Stimulated activated CD4-positive, alpha-beta T cell treated with anti-CD3 and anti-CD28 coated beads, TNF-alpha, amount 100 ng/mL, for 1 hour (primary cell): ENCODE measurements around the gene AMBRA1.
"Not testable (repeated sequence)": the region's sequence is repeated elsewhere in the genome, so short reads cannot be mapped to it uniquely, and the experiment has no call there.

Source experiments
- DNase-seq, 3 donors: peaks; one replicate each; pipeline ENCODE4 v3.0.0-alpha.2; 2020; ENCODE audit warnings: low read depth in 3 of 3, low spot score in 1 of 3

Gene AMBRA1

DNA sequence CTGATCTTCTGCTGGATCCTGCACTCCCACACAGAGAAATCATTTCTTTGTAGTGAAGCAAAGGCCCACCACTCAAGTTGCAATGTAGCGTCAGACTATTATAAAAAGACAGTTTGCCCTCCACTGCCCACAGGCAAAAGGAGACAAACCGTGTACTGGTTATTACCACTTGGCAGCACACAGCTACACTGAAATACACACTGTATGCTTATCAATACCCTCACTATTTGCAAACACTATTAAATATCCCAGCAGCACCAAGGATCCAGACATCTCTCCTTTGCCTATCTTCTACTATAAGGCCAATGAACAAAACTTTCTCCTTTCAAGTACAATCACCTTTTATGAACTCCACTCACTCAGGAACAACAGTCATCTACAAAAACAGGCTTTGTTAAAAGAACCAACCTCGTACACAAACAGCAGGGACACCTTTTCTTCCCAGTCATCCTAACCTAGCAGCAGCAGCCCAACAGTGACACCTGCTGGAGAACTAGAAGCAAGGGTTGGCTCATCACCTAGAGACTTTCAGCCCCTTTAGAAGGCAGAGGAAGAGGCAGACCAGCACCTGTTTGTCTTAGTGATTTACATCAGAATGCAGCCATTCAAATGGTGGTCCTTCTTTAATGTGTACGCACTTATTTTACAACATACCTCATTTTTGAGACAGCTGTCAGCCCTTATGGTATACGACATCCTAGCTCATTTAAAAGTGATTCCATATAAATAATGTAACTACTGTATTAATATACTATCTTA lies 56.1 kb downstream of the AMBRA1 start:
- peak in 2 of 3 donors; percentile 24 to 29 for DNase-seq

DNA sequence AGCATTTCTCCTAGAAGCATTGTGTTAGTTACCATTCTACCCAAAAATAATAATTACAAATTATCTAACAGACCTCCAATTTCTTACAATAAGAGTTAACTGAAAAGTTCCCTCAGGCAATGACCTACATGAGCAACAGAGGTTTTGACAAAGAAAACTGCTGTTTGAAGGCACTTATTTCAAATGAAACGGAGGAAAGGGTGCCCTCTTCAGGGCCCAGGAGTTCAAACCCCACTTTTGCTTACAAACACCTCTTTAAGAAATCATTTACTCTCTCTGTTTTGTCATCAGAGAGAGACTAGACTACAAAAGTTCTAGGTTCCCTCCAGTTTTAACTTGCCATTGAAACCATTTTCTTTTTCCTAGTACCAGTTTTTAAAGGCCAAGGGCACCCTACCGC lies 56.7 kb downstream of the AMBRA1 start:
- no peak for DNase-seq

DNA sequence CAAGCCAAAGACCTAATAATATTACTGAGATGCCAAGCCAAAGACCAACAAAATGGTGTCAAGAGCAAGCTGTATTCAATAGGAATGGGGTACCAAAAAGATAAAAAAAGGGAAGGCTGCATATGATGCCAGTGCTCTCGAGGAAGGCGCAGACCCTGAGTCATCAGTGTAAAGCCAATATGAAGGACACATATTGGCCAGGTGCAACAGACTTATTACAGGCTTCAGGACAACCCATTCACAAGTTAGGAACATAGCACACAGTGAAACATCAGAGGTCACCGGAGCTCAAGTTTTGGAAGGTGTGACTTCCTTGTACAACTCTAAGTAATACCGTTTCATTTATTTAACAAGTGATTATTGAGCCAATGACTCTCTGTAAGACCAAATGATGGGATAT lies 58.1 kb downstream of the AMBRA1 start:
- DNase-seq = no peak

DNA sequence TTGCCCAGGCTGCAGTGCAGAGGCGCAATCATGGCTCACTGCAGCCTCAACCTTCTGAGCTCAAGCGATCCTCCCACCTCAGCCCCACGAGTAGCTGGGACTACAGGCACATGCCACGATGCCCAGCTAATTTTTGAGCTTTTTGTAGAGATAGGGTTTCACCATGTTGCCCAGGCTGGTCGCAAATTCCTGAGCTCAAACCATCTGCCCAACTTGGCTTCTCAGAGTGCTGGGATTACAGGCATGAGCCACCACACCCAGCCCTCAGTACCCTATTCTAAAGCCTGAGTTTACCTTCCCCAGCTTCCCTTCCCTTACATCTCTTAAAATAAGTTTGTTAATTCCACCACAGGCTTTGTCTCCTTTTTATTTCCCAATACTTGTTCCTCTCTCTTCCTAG lies 59.1 kb downstream of the AMBRA1 start:
- no peak for DNase-seq

DNA sequence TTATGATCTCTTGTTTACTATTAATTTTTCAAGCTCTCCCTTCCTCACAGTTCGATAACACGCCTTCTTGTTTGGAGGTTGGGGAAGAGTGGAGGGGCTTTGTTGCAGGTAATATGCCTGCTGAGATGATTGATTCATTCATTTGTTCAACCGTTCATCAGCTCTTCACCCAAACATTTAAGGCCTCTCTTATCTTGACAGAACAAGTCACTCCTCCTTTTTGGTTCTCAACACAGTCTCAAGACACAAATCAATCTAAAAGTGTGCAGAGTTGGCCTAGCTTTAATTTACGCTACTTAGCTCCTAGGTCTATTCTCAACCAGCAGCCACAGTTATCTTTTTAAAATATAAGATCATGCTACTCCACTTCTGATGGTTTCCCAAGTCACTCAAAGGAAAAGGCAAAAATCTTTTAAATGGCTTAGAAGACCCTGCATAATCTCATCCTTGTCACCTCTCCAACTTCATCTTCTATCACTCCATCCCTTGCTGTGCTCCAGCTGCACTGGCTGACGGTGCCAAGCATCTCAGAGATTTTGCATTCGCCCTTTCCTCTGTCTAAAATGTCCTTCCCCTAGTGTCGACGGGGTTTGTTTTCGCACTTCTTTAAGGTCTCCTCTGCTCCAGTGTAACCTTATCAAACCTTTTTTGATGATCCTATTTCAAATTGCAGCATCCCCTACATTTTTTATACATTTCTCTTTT lies 60.3 kb downstream of the AMBRA1 start:
- DNase-seq = no peak

DNA sequence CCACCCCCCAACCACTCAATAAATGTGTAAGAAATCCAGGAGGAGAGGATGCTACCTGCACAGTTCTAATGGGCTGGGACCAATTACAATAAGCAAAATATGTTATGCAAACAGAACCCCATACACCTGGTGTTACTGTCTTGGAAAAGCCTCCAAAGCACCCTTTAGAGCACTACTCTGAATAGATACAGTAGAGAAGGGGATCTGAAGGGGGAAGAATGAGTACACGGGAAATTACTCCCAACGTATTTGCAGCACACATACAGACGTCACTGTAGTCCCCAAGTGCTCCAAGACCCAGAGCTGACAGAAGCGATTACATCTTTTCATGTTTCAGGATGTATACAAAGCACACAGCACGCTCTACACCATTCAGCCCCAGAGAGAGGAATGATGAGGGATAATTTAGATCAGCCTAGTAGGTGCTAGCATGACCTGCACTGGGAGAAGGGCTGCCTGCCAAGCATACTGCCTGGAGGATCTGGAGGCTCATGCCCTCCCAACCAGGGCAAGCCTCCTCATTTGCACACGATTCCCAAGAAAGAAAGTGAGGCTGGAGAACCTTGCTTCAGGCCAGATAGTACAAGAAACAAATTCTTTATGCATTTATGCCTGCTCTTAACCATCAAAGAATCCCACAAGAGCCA lies 63.8 kb downstream of the AMBRA1 start:
- no peak for DNase-seq

DNA sequence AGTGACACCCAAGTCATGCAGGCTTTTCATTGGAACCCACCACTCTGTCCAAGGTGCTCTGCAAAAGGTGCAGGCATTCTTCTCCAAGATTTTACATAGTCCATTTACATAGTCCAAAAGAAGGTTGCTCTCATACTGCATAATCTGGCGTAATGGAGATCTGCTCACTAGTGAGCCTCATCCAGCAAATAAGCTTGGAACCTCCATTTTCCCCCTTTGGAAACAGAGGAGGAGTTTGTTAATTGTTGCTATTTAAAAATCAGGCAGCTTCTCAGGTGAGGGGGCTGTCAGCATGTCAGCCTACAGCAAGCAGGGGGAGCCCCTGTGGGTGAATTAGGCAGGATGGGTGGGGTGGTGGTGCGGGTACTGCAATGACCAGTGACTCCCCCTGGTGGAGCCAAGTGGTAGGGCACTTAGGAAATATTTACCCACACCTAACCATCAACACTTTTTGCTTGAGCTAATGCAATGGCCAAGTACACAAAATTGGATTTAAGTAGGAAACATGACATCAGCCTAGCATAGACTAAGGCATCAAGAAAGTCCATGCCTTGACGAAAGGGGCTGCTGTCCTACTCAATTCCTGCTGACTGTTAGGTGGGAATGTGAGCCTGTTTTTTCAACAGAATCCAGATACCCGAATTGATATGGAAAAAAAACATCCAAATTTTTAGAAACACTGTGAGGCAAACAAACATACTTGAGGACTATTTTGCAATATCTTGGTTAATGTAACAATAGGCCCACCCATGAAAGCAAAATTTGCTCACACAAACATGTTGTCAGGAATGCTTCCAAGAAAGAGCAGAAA lies 64.5 kb downstream of the AMBRA1 start:
- DNase-seq = peak; percentile 35 to 58 (median 40)

DNA sequence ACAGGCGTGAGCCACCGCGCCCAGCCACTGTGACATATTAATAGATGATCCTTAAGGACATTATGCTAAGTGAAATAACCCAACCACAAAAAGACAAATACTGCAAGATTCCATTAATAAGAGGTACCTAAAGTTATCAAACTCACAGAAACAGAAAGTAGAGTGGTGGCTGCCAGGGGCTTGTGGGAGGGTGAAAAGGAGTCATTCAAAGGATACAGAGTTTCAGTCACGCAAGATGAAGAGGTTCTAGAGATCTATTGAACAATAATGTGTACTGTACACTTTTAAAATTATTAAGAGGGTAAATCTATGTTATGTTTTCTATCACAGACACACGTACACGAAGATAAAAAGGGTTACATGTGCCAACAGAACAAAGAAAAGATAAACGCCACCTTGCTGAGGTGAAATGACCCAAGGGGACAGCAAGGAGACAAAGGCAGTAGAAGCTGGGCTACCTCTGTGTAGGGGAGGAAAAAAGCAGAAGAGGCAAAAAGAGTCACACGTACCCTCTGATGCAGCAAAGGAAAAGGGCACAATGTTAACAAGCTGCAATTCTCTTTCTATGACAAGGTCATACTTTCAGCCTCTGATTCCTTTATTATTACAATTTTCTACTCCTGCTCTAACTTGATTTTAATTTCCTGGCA lies 65.3 kb downstream of the AMBRA1 start:
- no peak for DNase-seq

DNA sequence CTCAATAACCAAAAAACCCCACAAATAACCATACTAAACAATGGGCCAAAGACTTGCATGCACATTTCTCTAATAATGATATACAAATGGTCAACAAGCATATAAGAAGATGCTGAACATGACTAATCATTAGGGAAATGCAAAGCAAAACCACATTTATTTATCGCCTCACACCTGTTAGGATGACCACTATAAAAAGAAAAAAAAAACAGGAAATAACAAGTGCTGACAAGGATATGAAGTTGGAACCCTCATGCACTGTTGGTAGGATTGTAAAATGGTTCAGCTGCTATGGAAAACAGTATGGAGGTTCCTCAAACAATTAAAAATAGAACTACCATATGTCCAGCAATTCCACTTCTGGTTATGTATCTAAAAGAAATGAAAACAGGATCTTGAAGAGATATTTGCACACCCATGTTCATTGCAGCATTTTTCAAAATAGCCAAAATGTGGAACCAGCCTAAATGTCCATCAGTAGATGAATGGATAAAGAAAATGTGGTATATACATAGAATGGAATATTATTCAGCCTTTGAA lies 66.2 kb downstream of the AMBRA1 start:
- DNase-seq = no peak

DNA sequence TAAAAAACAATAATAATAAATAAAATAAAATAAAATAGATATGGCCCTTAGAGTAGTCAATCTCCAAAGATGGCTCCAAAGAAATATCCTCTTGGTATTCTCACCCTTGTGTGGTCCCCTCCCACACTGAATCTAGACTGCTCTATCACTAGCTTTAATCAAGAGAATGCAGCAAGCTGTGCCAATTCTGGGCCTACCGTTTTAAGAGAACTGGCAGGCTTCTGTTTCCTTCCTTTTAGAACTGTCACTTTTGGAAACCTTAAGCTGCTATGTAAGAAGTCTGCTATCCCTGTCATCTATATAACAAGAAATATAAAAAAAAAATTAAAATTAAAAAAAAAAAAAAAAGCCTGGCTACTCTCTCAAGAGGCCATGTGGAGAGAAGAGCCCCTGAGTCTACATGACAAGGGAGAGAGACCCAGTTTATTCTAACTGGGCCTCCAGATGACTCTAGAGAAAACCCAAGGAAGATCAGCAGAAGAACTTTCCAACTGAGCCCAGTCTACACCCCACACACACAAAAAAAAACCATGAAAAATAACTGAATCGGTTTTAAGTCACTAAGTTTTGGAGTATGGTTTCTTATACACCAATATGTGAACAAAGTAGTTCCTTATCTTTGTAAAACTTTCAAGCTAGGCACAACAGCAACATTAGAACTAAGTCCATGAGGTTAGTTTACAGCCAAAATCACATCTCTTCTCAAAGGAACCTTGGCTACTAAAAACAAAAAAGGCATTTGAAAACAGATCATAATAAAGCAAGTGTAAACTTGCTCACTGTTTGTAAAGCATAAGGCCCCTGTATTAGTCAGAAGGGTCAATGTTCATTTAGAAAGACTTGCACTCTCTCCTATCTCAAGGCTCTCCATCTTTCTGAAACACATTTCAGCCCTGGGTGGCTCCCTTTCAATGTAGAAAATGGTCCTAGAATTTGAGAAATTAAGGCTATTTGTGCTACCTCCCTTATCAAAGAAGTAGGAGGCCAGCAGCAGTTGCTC lies 67.3 kb downstream of the AMBRA1 start:
- no peak for DNase-seq

DNA sequence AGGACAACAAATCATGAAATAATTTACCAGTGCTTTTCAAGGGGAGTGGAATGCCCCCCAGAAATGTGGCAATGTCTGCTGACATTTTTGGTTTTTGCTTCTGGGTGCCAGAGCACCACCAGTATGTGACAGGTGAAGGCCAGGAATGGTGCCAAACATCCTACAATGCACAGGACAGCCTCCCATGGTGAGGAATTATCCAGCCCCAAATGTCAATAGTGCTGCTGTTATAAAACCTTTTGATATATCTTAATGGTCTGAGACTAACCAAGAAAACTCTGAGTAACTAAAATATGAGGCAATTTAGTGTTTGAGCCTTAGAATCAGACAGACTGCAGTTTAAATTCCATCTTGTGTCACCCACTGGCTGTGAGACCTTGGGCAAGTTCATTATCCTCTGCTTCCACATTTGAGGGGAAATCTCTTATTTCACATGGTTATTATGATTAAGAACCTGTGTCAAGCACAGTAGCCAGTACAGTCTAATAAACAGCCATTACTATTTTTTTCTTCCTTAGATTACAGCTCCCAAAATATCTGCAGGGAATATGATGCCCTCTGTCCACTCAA lies 69.5 kb downstream of the AMBRA1 start:
- DNase-seq = no peak

DNA sequence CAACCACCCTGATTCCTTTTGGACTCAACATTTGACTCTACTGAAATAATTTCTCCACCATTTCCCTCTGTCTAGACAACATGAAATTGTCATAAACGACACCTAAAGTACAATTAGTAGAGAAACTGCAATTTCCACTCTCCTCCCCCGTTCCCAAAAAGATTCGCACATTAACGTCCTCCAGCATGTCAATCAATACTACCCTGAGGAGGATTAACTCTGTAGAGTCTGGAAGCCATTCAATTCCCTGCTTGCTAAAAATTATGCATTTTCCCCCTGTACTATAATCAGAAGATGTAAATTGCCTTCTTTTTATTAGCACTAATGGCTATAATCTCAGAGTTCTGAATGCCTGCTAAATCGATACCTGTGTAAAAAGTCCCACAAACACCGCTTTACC lies 70.5 kb downstream of the AMBRA1 start:
- DNase-seq = no peak

DNA sequence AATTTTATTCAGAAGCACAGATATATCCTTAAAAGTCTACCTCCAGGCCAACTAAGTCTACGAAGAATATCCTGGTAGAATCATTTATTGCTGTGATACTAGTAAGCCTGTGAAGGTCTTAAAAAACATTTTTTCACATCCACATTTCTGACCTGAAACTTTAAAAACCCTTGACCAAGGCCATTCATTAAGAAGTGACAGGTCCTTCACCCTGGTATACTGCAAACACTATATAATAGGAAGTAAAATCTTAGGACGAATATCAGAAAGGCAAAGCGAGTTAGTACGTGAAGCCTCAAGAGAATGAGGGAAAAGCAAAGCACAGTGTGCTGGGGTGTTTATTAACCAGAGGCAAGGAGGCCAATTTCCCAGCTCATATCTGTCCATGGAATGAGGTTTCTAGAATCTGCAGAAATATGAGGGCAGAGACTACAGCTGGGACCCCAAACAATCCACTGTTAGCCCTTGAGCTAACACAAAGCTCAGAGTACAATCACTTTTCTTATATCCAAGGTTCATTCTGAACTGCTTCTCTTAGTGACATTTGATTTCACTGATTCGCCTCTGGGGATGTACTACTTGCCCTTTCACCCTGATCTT lies 71.0 kb downstream of the AMBRA1 start:
- DNase-seq = no peak

DNA sequence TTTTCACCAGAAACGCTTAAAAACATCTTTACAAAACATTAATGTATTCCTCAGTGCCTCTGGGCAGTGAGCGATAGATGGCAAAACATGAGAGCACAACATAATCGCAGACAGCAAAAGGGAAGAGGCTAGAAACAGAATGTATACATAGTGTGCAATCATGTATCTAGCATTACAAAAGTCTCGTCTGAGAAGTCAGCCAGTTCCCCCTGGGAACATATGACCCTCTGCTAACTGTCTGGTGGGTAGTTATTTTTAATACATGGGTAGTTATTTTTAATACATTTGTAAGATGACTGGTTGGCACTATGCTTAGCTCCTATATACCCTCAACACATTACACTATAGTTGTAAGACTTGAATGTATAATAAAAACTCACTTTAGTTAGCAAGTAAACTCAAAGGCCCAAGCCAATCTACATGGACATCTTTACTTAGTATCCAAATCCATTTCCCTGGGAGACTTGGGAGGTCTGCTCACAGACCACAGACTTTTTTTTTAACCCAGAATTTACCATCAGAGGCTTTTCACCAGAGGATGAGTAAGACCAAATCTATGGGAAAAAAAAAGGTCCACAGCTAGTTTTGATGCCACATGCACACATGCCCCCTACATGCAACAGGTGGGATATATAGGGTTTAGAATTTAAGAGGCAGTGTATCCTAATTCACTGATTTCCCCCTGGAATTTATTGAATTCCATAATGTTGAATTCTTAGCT lies 71.7 kb downstream of the AMBRA1 start:
- no peak for DNase-seq

DNA sequence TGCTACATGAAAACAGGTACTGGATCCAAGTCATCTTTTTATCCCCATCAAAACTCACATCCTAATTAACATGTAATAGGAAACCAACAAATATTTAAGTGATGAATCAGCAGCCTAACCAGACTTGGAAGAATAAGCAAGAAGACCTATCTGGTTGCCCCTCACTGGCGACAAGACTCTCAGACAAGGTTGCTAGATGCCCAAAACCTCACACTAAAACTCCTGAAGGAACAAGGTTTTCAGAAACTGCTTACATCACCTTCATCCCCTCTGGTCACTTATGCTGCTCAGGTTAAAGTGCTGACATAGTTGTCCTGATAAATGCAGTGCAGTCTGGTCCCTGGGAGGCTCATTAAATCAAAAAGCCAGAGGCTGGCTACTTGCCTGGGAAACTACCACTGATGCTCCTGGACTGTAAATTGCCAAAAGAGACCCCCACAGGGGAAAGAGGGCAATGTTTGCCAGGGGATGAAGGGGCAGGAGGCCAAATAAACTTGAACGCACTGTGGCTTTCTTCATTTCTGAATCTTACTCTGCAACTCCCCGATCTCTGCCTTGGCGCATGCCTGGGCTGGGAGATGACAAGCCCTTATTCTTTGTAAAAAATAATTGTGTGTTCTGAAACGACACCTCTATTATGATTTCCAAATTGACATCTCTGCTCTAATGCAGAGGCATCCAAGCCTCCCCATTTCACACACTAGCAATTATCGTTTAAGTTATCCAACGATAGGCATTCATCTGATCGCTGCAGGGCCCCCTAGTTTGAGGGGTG lies 72.7 kb downstream of the AMBRA1 start:
- no peak for DNase-seq

DNA sequence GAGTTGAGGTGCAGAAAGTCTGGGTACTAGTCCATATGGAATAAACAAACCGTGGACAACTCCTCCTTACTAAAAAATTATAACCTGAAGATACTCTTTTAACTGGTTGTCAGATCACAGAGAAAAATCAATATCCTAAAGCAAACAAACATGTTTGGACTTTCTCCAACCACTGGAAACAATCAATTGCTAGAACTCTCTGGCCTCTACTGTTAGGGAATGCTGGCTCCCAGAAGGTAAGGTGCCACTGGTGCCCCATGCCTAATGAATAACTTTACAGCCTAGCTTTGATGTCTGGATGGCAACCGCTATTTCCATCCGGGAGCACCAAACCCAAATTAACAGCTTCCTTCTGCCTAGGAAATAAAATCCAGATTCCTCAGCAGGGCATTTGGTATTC lies 74.5 kb downstream of the AMBRA1 start:
- no peak for DNase-seq

DNA sequence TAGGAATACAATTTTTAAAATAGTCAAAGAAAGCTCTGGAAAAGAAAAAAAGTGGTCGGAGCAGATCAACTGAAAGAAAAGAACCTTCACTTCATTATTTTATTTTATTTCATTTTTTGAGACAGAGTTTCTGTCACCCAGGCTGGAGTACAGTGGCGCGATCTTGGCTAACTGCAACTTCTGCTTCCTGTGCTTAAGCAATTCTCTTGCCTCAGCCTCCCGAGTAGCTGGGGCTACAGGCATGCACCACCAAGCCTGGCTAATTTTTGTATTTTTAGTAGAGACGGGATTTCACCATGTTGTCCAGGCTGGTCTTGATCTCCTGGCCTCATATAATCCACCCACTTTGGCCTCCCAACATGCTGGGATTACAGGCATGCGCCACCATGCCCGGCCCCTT lies 74.9 kb downstream of the AMBRA1 start:
- DNase-seq = not testable (repeated sequence)
